OCI-LY1 (cell line): ENCODE measurements around the gene MTMR2.

Experiments
- H2AFZ ChIP-seq: fragments of 200-600 bp; sonication (generic), shearing (Covaris generic); 2 replicates; pipeline ENCODE4 v1.6.0; 2014; ENCODE audit warnings: antibody characterized with exemption, mild to moderate bottlenecking, low read length
- H3F3A ChIP-seq: fragments of 200-600 bp; sonication (generic), shearing (Covaris generic); 2 replicates; pipeline ENCODE4 v1.6.0; 2014; ENCODE audit warnings: mild to moderate bottlenecking, antibody characterized with exemption, low read length, moderate library complexity; ENCODE audit not compliant: insufficient read depth
- H3K27ac ChIP-seq: fragments of 200-600 bp; sonication (generic); 2 replicates; pipeline ENCODE4 v1.5.1; 2014; ENCODE audit warnings: low read length, mixed run types, mild to moderate bottlenecking, low read depth; ENCODE audit not compliant: poor library complexity, severe bottlenecking
- H3K27me3 ChIP-seq: fragments of 200-600 bp; sonication (generic); 2 replicates; pipeline ENCODE4 v1.6.0; 2014; ENCODE audit warnings: antibody characterized with exemption, mild to moderate bottlenecking, low read length, moderate library complexity; ENCODE audit not compliant: insufficient read depth
- H3K36me3 ChIP-seq: fragments of 200-600 bp; sonication (generic); 2 replicates; pipeline ENCODE4 v1.6.1; 2014; ENCODE audit warnings: mild to moderate bottlenecking, antibody characterized with exemption, low read length, moderate library complexity, mixed read lengths; ENCODE audit not compliant: insufficient read depth
- H3K4me1 ChIP-seq: fragments of 200-600 bp; sonication (generic); 2 replicates; pipeline ENCODE4 v1.5.1; 2014; ENCODE audit warnings: mild to moderate bottlenecking, low read length, moderate library complexity; ENCODE audit not compliant: insufficient read depth, severe bottlenecking
- H3K4me2 ChIP-seq: fragments of 200-600 bp; sonication (generic), shearing (Covaris generic); 2 replicates; pipeline ENCODE4 v1.6.1; 2014; ENCODE audit warnings: low read length
- H3K4me3 ChIP-seq: fragments of 200-600 bp; sonication (generic); 2 replicates; pipeline ENCODE4 v1.5.1; 2014; ENCODE audit warnings: low read length, low read depth, mild to moderate bottlenecking, mixed read lengths; ENCODE audit not compliant: poor library complexity, severe bottlenecking
- H3K79me2 ChIP-seq: fragments of 200-600 bp; shearing (Covaris generic); 2 replicates; pipeline ENCODE4 v1.6.1; 2016; ENCODE audit warnings: mixed run types, low read length, mixed read lengths; ENCODE audit not compliant: insufficient read depth
- H3K9ac ChIP-seq: fragments of 200-600 bp; sonication (generic), shearing (Covaris generic); 2 replicates; pipeline ENCODE4 v1.6.1; 2014; ENCODE audit warnings: mild to moderate bottlenecking, low read length, mixed read lengths
- H3K9me2 ChIP-seq: fragments of 200-600 bp; sonication (generic), shearing (Covaris generic); 2 replicates; pipeline ENCODE4 v1.6.1; 2014; ENCODE audit warnings: low read depth, mild to moderate bottlenecking, low read length, mixed read lengths
- H3K9me3 ChIP-seq: fragments of 200-600 bp; shearing (Covaris generic); 2 replicates; pipeline ENCODE4 v1.6.1; 2014; ENCODE audit warnings: low read length, mixed read lengths
- H4K20me1 ChIP-seq: fragments of 200-600 bp; sonication (generic), shearing (Covaris generic); 2 replicates; pipeline ENCODE4 v1.6.0; 2016; ENCODE audit warnings: mild to moderate bottlenecking, low read length; ENCODE audit not compliant: insufficient read depth
- CTCF ChIP-seq: fragments of 200-600 bp; sonication (generic), shearing (Covaris generic); IDR thresholded peaks from 2 replicates; pipeline ENCODE4 v1.5.1; 2017; ENCODE audit warnings: mild to moderate bottlenecking, antibody characterized with exemption, low read length, moderate library complexity, mixed read lengths
- EZH2 ChIP-seq: fragments of 200-600 bp; sonication (generic), shearing (Covaris generic); IDR thresholded peaks from 2 replicates; pipeline ENCODE4 v1.8.0; 2017; ENCODE audit warnings: borderline replicate concordance, mixed run types, mild to moderate bottlenecking, antibody characterized with exemption, low read length, moderate library complexity, mixed read lengths

Gene MTMR2

GRCh38 chr11:95788921-95789505, 134.9 kb downstream of the MTMR2 start:
- no peaks in the 10 kb centered on the region for H3K27me3 ChIP-seq
- peak overlapping the region; percentile 91 for H3K27ac ChIP-seq
- H3K9ac ChIP-seq, result peak overlapping the region; percentile 99
- no peaks in the 10 kb centered on the region for H3F3A ChIP-seq
- no peaks in the 10 kb centered on the region for H3K9me2 ChIP-seq
- H2AFZ ChIP-seq, result no peak overlapping the region
- TF ChIP-seq CTCF (peak; percentile 33; the same call in 1 of the 2 replicates), EZH2 (no peak)
- H3K4me2 ChIP-seq, result peak overlapping the region; percentile 97
- H3K9me3 ChIP-seq, result no peaks in the 10 kb centered on the region
- H4K20me1 ChIP-seq, result no peaks in the 10 kb centered on the region
- H3K4me1 ChIP-seq, result peaks cover 30% of the 10 kb centered on the region
- peak overlapping the region; percentile 99 for H3K4me3 ChIP-seq
- peaks cover 41% of the 10 kb centered on the region for H3K79me2 ChIP-seq
- H3K36me3 ChIP-seq, result peaks cover 42% of the 10 kb centered on the region
